Measurements from ENCODE around the gene SUN2.

DNA sequence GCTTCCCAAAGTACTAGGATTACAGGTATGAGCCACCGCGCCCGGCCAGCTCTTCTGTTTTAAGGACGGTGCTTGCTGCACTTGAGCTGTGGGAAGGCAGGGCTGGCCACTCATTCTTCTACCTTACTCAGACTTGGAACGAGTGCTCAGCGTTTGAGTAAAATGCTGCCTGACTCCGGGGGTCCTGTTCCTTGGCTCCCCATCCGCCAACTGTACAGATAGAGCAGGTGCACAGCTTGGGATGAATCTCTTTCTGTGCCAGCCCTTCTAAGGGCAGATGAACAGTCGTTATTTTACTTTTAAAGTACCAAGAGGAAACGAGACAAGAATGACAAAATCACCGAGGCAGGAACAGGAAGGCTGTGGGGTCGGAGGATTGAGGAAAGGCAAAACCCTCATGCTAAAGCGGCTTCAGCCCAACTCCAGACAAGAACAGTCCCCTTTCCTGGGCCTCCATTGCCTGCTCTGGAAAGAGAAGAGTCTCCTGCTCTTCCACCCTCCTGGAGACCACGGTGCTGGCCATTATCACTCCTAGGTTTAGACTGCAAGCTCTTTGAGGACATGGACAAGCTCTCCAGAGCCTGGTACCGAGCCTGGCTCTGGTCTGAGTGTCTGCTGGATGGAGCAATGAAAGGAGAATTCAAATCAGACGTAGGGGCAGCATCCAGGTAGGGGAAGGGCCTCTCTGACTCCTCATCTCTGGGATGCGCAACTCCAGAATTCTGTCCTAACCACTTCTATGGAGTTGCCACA is 1.1 kb upstream of the SUN2 start:
- TF ChIP-seq, protein P1, sequence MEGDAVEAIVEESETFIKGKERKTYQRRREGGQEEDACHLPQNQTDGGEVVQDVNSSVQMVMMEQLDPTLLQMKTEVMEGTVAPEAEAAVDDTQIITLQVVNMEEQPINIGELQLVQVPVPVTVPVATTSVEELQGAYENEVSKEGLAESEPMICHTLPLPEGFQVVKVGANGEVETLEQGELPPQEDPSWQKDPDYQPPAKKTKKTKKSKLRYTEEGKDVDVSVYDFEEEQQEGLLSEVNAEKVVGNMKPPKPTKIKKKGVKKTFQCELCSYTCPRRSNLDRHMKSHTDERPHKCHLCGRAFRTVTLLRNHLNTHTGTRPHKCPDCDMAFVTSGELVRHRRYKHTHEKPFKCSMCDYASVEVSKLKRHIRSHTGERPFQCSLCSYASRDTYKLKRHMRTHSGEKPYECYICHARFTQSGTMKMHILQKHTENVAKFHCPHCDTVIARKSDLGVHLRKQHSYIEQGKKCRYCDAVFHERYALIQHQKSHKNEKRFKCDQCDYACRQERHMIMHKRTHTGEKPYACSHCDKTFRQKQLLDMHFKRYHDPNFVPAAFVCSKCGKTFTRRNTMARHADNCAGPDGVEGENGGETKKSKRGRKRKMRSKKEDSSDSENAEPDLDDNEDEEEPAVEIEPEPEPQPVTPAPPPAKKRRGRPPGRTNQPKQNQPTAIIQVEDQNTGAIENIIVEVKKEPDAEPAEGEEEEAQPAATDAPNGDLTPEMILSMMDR (IDR thresholded peaks at IDR 0.05), result no peak
- no peak for TF ChIP-seq POLR2A (IDR thresholded peaks at IDR 0.05)

Measured in right lobe of liver (tissue), 4 donors.